Measurements from ENCODE around the gene KSR1. TPM values are rescaled to one million over a fixed set of nuclear protein-coding genes. Genes with fewer than 3 reads are reported as not detected.
"Not testable (repeated sequence)": the region's sequence is repeated elsewhere in the genome, so short reads cannot be mapped to it uniquely, and the experiment has no call there.

Gene KSR1
- total RNA-seq, 1 donor from 2014 or later = 9.5 TPM

- no peaks in the 10 kb centered on the region for H3K9me3 ChIP-seq (replicated peaks)
- no peaks in the 10 kb centered on the region for H3K36me3 ChIP-seq
- intact Hi-C loops (cut with micrococcal nuclease) = no loop called here
- TF ChIP-seq CTCF (IDR thresholded peaks at IDR 0.05; ENCODE audit: borderline replicate concordance) = no peak
- H3K27me3 ChIP-seq (ENCODE audit: low read depth) = no peaks in the 10 kb centered on the region
- no peaks in the 10 kb centered on the region for H3K4me1 ChIP-seq
- no peak overlapping the region for H3K27ac ChIP-seq (replicated peaks)
- no peak for DNase-seq
- H3K4me3 ChIP-seq = no peak overlapping the region
Observed at GRCh38 chr17:27418366-27418615, 38.0 kb upstream of the KSR1 start.

- Histone ChIP-seq H3K36me3 (no peaks in the 10 kb centered on the region), H3K27me3 (ENCODE audit: low read depth) (no peaks in the 10 kb centered on the region), H3K4me3 (no peak overlapping the region), H3K4me1 (no peaks in the 10 kb centered on the region), H3K27ac (replicated peaks) (no peak overlapping the region), H3K9me3 (replicated peaks) (no peaks in the 10 kb centered on the region)
- DNase-seq = no peak
- intact Hi-C loops (cut with micrococcal nuclease) = no loop called here
- no peak for TF ChIP-seq CTCF (IDR thresholded peaks at IDR 0.05; ENCODE audit: borderline replicate concordance)
Observed at GRCh38 chr17:27419156-27419555, 37.1 kb upstream of the KSR1 start.

GRCh38 chr17:27420211-27420950, 35.9 kb upstream of the KSR1 start:
- intact Hi-C loops (cut with micrococcal nuclease) = no loop called here
- H3K4me3 ChIP-seq = no peak overlapping the region
- no peaks in the 10 kb centered on the region for H3K4me1 ChIP-seq
- H3K27ac ChIP-seq (replicated peaks) = no peak overlapping the region
- DNase-seq = no peak
- no peaks in the 10 kb centered on the region for H3K36me3 ChIP-seq
- TF ChIP-seq CTCF (IDR thresholded peaks at IDR 0.05; ENCODE audit: borderline replicate concordance) = no peak
- H3K9me3 ChIP-seq (replicated peaks) = no peaks in the 10 kb centered on the region
- no peaks in the 10 kb centered on the region for H3K27me3 ChIP-seq (ENCODE audit: low read depth)

GRCh38 chr17:27421111-27421510, 35.1 kb upstream of the KSR1 start:
- no peaks in the 10 kb centered on the region for H3K27me3 ChIP-seq (ENCODE audit: low read depth)
- intact Hi-C loops (cut with micrococcal nuclease) = no loop called here
- TF ChIP-seq CTCF (IDR thresholded peaks at IDR 0.05; ENCODE audit: borderline replicate concordance) = no peak
- DNase-seq = no peak
- H3K4me3 ChIP-seq = no peak overlapping the region
- H3K9me3 ChIP-seq (replicated peaks) = no peaks in the 10 kb centered on the region
- no peak overlapping the region for H3K27ac ChIP-seq (replicated peaks)
- no peaks in the 10 kb centered on the region for H3K4me1 ChIP-seq
- H3K36me3 ChIP-seq = no peaks in the 10 kb centered on the region

- H3K4me3 ChIP-seq; H3K27me3 ChIP-seq (ENCODE audit: low read depth); DNase-seq; H3K27ac ChIP-seq (replicated peaks); H3K9me3 ChIP-seq (replicated peaks); H3K4me1 ChIP-seq; intact Hi-C loops (cut with micrococcal nuclease); H3K36me3 ChIP-seq: not testable (repeated sequence)
Observed at GRCh38 chr17:27421626-27422025, 34.6 kb upstream of the KSR1 start.

- Histone ChIP-seq H3K27me3 (ENCODE audit: low read depth) (no peaks in the 10 kb centered on the region), H3K36me3 (no peaks in the 10 kb centered on the region), H3K27ac (replicated peaks) (no peak overlapping the region), H3K9me3 (replicated peaks) (peaks cover 5% of the 10 kb centered on the region), H3K4me1 (no peaks in the 10 kb centered on the region), H3K4me3 (no peak overlapping the region)
- DNase-seq = no peak
- TF ChIP-seq CTCF (IDR thresholded peaks at IDR 0.05; ENCODE audit: borderline replicate concordance) = no peak
- intact Hi-C loops (cut with micrococcal nuclease) = no loop called here
Observed at GRCh38 chr17:27422601-27423000, 33.6 kb upstream of the KSR1 start.
